NCI-H2081 treated with DMSO at 0.1 percent for 48 hours (cell line): ENCODE results near the gene NT5E.
"Not testable (repeated sequence)": the region's sequence is repeated elsewhere in the genome, so short reads cannot be mapped to it uniquely, and the experiment has no call there.

Experiments
- DNase-seq: peaks from one replicate; lab custom pipeline; 2025; lab: John Stamatoyannopoulos, UW

The NT5E gene

GRCh38 chr6:85493389-85493788 is 43.5 kb downstream of the NT5E start:
- no peak for DNase-seq

- DNase-seq: no peak
Measured at GRCh38 chr6:85494547-85495536, 45.0 kb downstream of the NT5E start.

GRCh38 chr6:85496009-85496579 is 46.2 kb downstream of the NT5E start:
- DNase-seq: no peak

- DNase-seq: no peak
Measured at GRCh38 chr6:85496856-85497255, 47.0 kb downstream of the NT5E start.

GRCh38 chr6:85498596-85499258 is 48.8 kb downstream of the NT5E start:
- no peak for DNase-seq

GRCh38 chr6:85506441-85507093 is 56.7 kb downstream of the NT5E start:
- no peak for DNase-seq

GRCh38 chr6:85516168-85516567 is 66.3 kb downstream of the NT5E start:
- no peak for DNase-seq

- not testable (repeated sequence) for DNase-seq
Measured at GRCh38 chr6:85524281-85524680, 74.4 kb downstream of the NT5E start.

GRCh38 chr6:85537055-85537494 is 87.2 kb downstream of the NT5E start:
- DNase-seq: no peak

- no peak for DNase-seq
Measured at GRCh38 chr6:85544776-85545175, 94.9 kb downstream of the NT5E start.
